ENCODE data around the gene SCP2.
A peak's percentile ranks its signal among the peaks of the same experiment; 100 is the strongest.
"Not testable (repeated sequence)": the region's sequence is repeated elsewhere in the genome, so short reads cannot be mapped to it uniquely, and the experiment has no call there.

SCP2 gene

GRCh38 chr1:52916241-52916975, 10.7 kb upstream of the SCP2 start:
- FAIRE-seq = no peak

DNA sequence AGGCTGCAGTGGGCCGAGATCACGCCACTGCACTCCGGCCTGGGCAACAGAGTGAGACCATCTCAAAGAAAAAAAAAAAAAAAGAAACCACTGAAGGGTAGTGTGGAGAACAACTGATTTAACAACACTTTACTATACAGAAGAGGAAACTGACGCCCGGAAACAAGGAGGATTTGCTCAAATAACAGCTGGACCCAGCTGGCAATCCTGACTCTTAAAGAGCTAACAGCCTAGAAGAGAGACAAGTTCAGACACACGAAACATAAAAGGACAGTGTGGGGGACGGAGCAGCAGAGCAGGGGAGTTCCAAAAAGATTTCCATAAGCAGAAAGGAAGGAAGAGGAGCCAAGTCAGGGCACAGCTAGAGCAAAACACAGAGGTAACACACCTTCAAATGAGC, 9.9 kb upstream of the SCP2 start:
- no peak for FAIRE-seq
- DNase-seq (ENCODE audit: extremely low spot score, insufficient read length, low read depth) = no peak

More at GRCh38 chr1:52916241-52916975, 10.7 kb upstream of the SCP2 start:
- DNase-seq (ENCODE audit: extremely low spot score, insufficient read length, low read depth) = no peak

GRCh38 chr1:52917581-52917980, 9.5 kb upstream of the SCP2 start:
- no peak for FAIRE-seq

GRCh38 chr1:52918201-52918600, 8.9 kb upstream of the SCP2 start:
- FAIRE-seq (no peak), DNase-seq (ENCODE audit: extremely low spot score, insufficient read length, low read depth) (no peak)

More at GRCh38 chr1:52917581-52917980, 9.5 kb upstream of the SCP2 start:
- no peak for DNase-seq (ENCODE audit: extremely low spot score, insufficient read length, low read depth)

DNA sequence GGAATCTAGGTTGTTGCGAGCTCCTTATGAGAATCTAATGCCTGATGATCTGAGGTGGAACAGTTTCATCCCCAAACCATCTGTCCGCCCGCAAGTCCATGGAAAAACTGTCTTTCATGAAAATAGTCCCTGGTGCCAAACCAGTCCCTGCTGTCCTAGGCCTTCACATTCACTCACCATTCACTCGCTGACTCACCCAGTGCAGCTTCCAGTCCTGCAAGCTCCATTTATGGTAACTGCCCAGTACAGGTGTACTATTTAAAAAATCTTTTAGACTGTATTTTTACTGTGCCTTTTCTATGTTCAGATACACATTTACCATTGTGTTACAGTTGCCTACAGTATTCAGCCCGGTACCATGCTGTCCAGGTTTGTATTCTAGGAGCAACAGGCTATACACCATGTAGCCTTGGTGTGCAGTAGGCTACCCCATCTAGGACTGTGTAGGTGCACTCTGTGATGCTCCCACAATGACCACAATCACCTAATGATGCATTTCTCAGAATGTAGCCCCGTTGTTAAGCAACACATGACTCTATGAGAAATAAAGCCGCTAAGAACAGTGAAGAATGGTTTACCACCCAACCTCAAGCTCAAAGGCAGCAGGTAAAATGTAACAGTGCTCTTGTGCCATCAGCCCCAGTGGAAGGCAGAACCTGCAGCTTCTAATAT, 7.9 kb upstream of the SCP2 start:
- no peak for FAIRE-seq
- no peak for DNase-seq (ENCODE audit: extremely low spot score, insufficient read length, low read depth)

GRCh38 chr1:52919723-52920483, 7.2 kb upstream of the SCP2 start:
- DNase-seq (ENCODE audit: extremely low spot score, insufficient read length, low read depth) (no peak), FAIRE-seq (no peak)

GRCh38 chr1:52920791-52921291, 6.2 kb upstream of the SCP2 start:
- FAIRE-seq = no peak

DNA sequence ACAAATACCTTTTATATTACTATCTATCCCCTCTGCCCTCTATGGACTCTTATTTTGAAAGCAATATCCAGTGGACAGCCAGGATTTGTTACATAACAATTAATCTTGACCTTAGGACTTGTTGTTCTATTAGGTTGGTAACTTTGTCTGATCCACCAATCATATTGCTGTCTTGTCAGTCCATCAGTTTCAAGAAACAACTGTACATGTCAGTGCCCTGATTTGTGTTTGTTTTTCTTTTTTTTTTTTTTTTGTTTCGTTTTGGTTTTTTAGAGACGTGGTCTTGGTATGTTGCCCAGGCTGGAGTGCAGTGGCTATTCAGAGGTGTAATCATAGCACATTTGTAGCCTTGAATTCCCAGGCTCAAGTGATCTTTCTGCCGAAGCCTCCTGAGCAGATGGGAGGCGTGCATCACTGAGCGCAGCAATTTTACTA, 1.5 kb upstream of the SCP2 start:
- no peak for DNase-seq (ENCODE audit: extremely low spot score, insufficient read length, low read depth)
- FAIRE-seq = no peak

More at GRCh38 chr1:52920791-52921291, 6.2 kb upstream of the SCP2 start:
- no peak for DNase-seq (ENCODE audit: extremely low spot score, insufficient read length, low read depth)

GRCh38 chr1:52926864-52927211, 238 bp upstream of the SCP2 start:
- DNase-seq (ENCODE audit: extremely low spot score, insufficient read length, low read depth) (no peak), FAIRE-seq (no peak)

GRCh38 chr1:52928015-52928404, 934 bp downstream of the SCP2 start:
- DNase-seq (ENCODE audit: extremely low spot score, insufficient read length, low read depth) (no peak), FAIRE-seq (no peak)

GRCh38 chr1:52929019-52929418, 1.9 kb downstream of the SCP2 start:
- no peak for DNase-seq (ENCODE audit: extremely low spot score, insufficient read length, low read depth)
- no peak for FAIRE-seq

DNA sequence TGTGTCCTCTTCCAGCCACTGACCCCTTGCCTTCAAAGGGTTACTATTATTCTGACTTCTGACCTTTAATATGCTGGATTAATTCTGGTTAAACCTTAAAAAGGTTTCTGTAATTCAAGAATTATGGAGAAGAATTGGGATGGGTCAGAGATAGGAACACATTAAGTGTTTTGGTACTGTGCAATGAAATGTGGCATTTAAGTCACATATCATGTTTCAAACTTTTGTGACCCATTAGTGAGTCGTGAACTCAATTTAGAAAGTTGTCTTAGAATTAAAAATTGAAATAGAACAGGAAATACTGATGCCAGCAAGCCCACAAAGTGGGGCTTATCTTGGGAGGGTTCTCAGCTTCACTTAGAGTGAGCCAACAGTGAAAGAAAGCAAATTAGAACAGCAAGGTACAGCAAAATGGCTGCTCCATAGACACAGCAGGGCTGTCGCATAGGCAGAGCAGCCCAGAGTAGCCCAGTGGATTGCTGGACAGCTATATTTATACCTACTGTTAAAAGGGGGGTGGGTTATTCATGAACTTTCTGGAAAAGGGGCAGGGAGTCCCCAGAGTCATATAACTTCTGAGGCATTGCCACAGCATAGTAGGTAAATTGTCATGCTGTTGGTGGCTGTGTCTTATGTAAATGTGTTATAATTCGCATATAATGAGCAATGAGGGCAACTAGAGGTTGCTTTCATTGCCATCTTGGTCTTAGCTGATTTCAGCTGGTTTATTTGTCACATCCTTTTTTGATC, 10.5 kb downstream of the SCP2 start:
- FAIRE-seq (no peak), DNase-seq (ENCODE audit: extremely low spot score, insufficient read length, low read depth) (no peak)

GRCh38 chr1:52938183-52938451, 11.0 kb downstream of the SCP2 start:
- FAIRE-seq (no peak), DNase-seq (ENCODE audit: extremely low spot score, insufficient read length, low read depth) (no peak)

DNA sequence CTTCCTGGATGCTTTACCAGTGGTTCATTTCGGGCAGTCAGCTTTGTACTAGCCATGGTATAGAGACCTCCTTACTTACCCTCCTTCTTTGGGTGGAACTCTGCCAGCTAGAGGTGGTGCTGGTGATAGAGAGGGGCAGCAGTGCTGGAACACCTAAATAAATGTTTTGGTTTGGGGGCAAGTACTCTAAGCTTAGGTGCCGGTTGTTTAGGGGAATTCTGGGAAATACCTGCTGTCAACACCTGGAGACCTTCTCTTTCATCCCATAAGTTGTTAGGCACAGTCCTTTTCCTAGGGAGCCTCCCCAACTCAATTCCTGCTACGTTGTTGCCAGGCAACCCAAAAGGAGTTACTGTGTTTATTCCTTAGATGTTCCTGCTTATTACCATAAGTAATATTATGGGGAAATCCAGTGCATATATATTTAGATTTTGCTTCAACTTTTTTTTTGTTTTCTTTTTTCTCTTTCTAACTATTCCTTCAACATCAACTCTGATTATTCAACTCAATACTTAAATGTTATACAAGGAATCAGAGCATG, 16.9 kb downstream of the SCP2 start:
- DNase-seq (ENCODE audit: extremely low spot score, insufficient read length, low read depth) (no peak), FAIRE-seq (no peak)

DNA sequence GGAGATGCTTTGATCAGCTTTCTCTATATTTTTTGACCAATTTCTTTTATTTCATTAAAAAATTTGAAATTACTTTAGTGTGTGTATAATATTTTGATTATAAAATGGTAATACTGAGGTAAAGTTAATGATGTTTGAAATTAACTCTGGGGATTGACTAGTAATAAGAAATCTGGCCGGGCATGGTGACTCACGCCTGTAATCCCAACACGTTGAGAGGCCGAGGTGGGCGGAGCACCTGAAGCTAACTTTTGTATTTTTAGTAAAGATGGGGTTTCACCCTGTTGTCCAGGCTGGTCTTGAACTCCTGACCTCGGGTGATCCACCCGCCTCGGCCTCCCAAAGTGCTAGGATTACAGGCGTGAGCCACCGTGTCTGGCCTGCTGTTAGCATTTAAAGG, 17.5 kb downstream of the SCP2 start:
- DNase-seq (ENCODE audit: extremely low spot score, insufficient read length, low read depth) = no peak
- no peak for FAIRE-seq

- FAIRE-seq (no peak), DNase-seq (ENCODE audit: extremely low spot score, insufficient read length, low read depth) (no peak)
Measured at GRCh38 chr1:52947490-52947889, 20.4 kb downstream of the SCP2 start.

DNA sequence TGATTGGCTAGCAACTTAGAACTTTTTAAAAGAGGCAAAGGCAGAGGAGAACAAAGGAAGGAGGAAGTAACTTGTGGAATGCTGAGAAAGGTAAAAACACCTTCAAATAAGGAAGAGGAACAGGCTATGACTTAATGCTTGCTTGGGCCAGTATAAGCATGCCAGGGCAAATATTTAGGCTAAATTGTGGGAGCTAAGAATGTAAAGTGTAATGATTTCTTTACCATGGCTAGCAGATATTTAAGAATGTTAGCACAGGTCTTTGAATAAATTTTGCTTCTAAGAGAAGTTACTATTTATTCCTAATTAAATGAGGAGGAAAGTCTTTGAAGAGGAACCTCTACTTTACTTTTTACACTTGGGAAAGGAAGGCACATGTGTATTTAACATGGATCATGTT, 22.5 kb downstream of the SCP2 start:
- not testable (repeated sequence) for FAIRE-seq; DNase-seq (ENCODE audit: extremely low spot score, insufficient read length, low read depth)

DNA sequence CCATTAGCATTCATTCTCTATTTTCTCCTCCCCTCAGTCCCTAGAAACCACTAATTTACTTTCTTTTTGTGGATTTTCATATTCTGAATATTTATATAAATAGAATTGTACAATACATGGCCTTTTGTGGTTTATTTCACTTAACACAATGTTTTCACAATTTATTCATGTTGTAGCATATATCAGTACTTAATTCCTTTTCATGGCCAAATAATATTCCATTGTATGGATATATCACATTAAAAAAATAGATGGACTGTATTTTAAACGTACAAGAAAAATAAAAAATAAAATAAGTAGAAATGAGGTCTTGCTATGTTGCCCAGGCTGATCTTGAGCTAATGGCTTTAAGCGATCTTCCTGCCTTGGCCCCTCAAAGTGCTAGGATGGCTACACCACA, 25.0 kb downstream of the SCP2 start:
- peak; percentile 5 for FAIRE-seq
- DNase-seq (ENCODE audit: extremely low spot score, insufficient read length, low read depth) = no peak

- DNase-seq (ENCODE audit: extremely low spot score, insufficient read length, low read depth) (no peak), FAIRE-seq (no peak)
Measured at GRCh38 chr1:52955129-52955970, 28.3 kb downstream of the SCP2 start.

Data from GM18507 (cell line).